ENCODE results near the gene ANKRD39.

The ANKRD39 gene

DNA sequence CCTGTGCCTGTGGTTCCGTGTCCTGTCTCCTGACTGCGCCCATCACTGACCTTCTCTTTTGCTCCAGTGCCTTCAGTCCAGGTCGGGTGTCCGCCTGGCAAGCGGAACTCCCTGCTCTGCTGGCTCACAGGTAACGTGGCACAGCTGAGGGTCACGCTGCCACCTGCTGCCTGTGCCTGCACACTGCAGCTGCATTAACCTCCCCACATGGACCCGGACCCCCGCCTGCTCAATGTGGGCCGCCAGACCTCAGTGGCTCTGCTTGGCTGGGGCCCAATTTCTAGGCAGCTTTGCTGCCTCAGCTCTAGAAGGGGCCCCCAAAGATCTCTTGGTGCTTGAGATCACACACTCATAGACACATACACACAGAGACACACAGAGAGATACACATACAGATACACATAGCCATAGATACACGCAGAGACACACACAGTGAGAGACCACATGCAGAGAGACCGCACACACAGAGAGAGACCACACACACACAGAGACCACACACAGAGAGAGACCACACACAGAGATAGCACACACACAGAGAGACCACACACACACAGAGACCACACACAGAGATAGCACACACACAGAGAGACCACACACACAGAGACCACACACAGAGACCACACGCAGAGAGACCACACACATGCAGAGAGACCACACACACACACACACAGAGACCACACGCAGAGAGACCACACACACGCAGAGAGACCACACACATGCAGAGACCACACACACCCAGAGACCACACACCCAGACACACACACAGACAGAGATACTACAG, 56.6 kb downstream of the ANKRD39 start:
- TF ChIP-seq, protein P1, sequence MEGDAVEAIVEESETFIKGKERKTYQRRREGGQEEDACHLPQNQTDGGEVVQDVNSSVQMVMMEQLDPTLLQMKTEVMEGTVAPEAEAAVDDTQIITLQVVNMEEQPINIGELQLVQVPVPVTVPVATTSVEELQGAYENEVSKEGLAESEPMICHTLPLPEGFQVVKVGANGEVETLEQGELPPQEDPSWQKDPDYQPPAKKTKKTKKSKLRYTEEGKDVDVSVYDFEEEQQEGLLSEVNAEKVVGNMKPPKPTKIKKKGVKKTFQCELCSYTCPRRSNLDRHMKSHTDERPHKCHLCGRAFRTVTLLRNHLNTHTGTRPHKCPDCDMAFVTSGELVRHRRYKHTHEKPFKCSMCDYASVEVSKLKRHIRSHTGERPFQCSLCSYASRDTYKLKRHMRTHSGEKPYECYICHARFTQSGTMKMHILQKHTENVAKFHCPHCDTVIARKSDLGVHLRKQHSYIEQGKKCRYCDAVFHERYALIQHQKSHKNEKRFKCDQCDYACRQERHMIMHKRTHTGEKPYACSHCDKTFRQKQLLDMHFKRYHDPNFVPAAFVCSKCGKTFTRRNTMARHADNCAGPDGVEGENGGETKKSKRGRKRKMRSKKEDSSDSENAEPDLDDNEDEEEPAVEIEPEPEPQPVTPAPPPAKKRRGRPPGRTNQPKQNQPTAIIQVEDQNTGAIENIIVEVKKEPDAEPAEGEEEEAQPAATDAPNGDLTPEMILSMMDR (conservative IDR thresholded peaks at IDR 0.05) = peak; percentile 95
- peak overlapping the region; percentile 57 for H3K27ac ChIP-seq

DNA sequence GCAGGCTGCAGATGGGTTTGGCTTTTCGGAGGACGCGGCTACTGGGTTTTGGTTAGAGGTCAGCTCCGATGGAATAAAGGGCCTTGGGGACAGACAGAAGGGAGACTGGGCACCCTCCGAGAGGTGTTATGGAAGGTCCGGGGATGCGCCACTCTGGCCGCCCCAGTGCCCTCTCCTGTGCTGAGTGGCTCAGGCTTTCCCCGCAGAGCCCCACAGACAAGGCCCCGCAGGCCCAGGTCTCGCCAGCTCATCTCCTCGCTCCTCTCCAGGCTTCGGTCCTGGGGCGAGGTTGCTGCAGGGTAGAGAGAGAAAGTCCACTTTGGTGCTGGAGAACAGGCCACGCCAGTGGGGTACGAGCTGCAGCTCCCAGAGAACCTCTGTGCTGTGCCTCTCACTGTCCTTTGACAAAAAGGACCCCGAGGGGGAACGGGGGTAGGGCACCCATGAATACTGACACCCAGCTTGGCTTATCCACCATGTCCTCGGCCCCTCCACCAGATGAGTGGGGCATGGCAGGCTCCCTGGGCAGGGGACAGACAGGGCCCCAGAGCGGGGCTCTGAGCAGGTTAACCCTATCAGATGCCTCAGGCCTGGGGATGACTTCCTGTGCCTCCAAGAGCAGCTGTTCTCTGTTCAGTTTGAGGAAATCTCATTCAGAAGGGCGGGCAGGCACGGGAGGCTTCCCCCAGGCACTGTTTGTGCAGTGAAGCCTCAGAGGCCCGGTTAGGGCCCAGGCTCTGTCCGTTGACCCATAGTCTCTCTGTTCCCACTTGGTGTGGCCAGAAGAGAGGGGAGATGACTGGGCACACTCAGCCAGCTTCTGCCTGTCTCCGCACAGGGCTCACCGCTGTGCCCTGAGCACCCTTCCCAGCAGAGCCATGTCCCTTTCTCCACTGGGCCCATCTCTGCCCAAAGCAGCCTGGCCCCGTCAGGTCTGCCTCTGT, 57.5 kb downstream of the ANKRD39 start:
- TF ChIP-seq, protein P1 (conservative IDR thresholded peaks at IDR 0.05) = no peak
- peak overlapping the region; percentile 57 for H3K27ac ChIP-seq

DNA sequence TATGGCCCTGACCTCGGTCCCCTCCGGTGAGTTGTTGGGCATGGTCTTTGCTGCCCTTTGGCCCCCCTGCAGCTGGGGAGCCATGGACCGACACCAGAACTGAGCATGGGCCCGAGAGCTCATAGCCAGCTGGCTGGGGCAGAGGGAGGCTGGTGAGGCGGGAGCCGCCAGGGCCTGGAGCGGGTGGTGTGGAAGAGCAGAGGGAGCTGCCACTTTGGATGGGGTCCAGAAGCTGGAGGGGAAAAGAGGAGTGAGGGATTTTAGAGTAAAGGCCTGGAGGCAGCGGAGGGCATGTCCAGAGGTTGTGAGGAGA, 58.2 kb downstream of the ANKRD39 start:
- no peak overlapping the region for H3K27ac ChIP-seq
- TF ChIP-seq, protein P1 (conservative IDR thresholded peaks at IDR 0.05) = no peak

DNA sequence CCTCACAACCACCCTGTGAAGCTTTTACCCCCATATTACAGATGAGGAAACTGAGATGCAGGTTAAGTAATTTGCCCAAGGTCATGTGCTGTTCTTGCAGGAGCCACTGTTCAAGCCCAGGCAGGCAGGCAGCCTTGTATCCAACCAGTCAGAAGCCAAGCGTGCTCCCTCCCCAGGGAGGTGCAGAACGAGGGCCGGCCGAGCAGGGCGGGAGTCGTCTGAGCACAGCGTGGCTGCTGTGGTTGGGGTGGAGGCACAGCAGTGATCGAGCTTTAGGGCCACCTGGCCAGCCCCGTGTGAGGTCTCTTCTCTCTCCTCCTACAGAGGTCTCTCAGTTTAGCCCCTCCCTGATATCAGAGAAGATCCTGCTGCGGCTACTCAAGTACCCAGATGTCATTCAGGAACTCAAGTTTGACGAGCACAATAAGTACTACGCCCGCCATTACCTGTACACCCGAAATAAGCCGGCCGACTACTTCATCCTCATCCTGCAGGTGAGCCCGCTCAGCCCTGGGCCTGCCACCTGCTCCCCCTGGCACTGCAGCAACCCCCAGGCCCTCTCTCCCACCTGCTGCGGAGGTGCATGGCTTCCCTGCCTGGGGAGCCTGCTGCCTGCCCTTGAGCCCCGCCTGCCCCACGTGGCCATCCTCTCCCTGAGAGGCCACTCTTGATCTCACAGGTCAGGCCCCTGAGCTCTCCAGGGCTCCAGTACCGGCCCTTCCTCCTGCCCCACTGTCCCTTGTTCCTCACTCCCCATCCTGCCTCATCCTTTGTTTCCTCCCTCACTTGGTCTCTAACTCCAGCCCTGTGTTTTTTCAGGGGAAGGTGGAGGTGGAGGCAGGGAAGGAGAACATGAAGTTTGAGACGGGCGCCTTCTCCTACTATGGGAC, 58.8 kb downstream of the ANKRD39 start:
- TF ChIP-seq, protein P1 (conservative IDR thresholded peaks at IDR 0.05) = no peak
- H3K27ac ChIP-seq = no peak overlapping the region

Measured in VCaP (cell line).